ENCODE data around the gene TANGO6. TPM values are rescaled to one million over a fixed set of nuclear protein-coding genes. Genes with fewer than 3 reads are reported as not detected.
"Not testable (repeated sequence)": the region's sequence is repeated elsewhere in the genome, so short reads cannot be mapped to it uniquely, and the experiment has no call there.

Gene TANGO6
- total RNA-seq, 2 experiments from 2014 or later, result 22.7 to 22.8 TPM

GRCh38 chr16:68987734-68988457 lies 144.6 kb downstream of the TANGO6 start:
- CTCF ChIA-PET (ENCODE audit: unreplicated experiment), result no interaction called here

GRCh38 chr16:68990172-68990845 lies 147.0 kb downstream of the TANGO6 start:
- BruUV-seq (replicated peaks); H3K4me3 ChIP-seq (ENCODE audit: low read depth, low read length, poor library complexity, severe bottlenecking); H3K9me3 ChIP-seq (ENCODE audit: low read length); H3K79me2 ChIP-seq (ENCODE audit: insufficient read depth, low read depth, low read length); H3K9me2 ChIP-seq (ENCODE audit: insufficient read depth, low read length); H3K4me1 ChIP-seq (ENCODE audit: insufficient read depth, low read length, poor library complexity, severe bottlenecking); H3K36me3 ChIP-seq (ENCODE audit: insufficient read depth, low read length); H3K27ac ChIP-seq (ENCODE audit: low read depth, low read length, poor library complexity, severe bottlenecking); H2AFZ ChIP-seq (ENCODE audit: low read length); intact Hi-C loops (cut with micrococcal nuclease; ENCODE audit: unreplicated experiment); CTCF ChIA-PET (ENCODE audit: unreplicated experiment); POLR2A ChIA-PET; H4K20me1 ChIP-seq (ENCODE audit: insufficient read depth, low read length); DNase-seq (ENCODE audit: low spot score); H3K4me2 ChIP-seq (ENCODE audit: low read length): not testable (repeated sequence)

More at GRCh38 chr16:68987734-68988457, 144.6 kb downstream of the TANGO6 start:
- H2AFZ ChIP-seq (ENCODE audit: low read length), result no peak overlapping the region
- H3K4me3 ChIP-seq (ENCODE audit: low read depth, low read length, poor library complexity, severe bottlenecking), result no peak overlapping the region
- no peaks in the 10 kb centered on the region for H3K36me3 ChIP-seq (ENCODE audit: insufficient read depth, low read length)
- no peaks in the 10 kb centered on the region for H3K4me1 ChIP-seq (ENCODE audit: insufficient read depth, low read length, poor library complexity, severe bottlenecking)
- H4K20me1 ChIP-seq (ENCODE audit: insufficient read depth, low read length), result no peaks in the 10 kb centered on the region
- no peaks in the 10 kb centered on the region for H3K9me2 ChIP-seq (ENCODE audit: insufficient read depth, low read length)
- H3K79me2 ChIP-seq (ENCODE audit: insufficient read depth, low read depth, low read length), result no peaks in the 10 kb centered on the region
- DNase-seq (ENCODE audit: low spot score), result no peak
- H3K9me3 ChIP-seq (ENCODE audit: low read length), result no peaks in the 10 kb centered on the region
- intact Hi-C loops (cut with micrococcal nuclease; ENCODE audit: unreplicated experiment), result no loop called here
- TF ChIP-seq EZH2phosphoT487 (IDR thresholded peaks at IDR 0.05; ENCODE audit: borderline replicate concordance, low read depth, low read length) (no peak), CTCF (conservative IDR thresholded peaks at IDR 0.05; ENCODE audit: low read length) (no peak)
- H3K27ac ChIP-seq (ENCODE audit: low read depth, low read length, poor library complexity, severe bottlenecking), result no peak overlapping the region
- BruUV-seq (replicated peaks), result no TSS peak
- no peak overlapping the region for H3K4me2 ChIP-seq (ENCODE audit: low read length)
- POLR2A ChIA-PET, result interaction anchor here (0.6 kb wide), 1 partner anchor 75 kb away, joined by 6 read pairs; no protein-coding TSS in a partner anchor

- BruUV-seq (replicated peaks), result no TSS peak
- TF ChIP-seq CTCF (conservative IDR thresholded peaks at IDR 0.05; ENCODE audit: low read length), result no peak
- TF ChIP-seq EZH2phosphoT487 (IDR thresholded peaks at IDR 0.05; ENCODE audit: borderline replicate concordance, low read depth, low read length), result no peak
- no peak for DNase-seq (ENCODE audit: low spot score)
- Histone ChIP-seq H3K9me3 (ENCODE audit: low read length) (no peaks in the 10 kb centered on the region), H3K4me1 (ENCODE audit: insufficient read depth, low read length, poor library complexity, severe bottlenecking) (no peaks in the 10 kb centered on the region), H3K4me2 (ENCODE audit: low read length) (no peak overlapping the region), H2AFZ (ENCODE audit: low read length) (no peak overlapping the region), H4K20me1 (ENCODE audit: insufficient read depth, low read length) (no peaks in the 10 kb centered on the region), H3K9me2 (ENCODE audit: insufficient read depth, low read length) (no peaks in the 10 kb centered on the region), H3K36me3 (ENCODE audit: insufficient read depth, low read length) (no peaks in the 10 kb centered on the region), H3K27ac (ENCODE audit: low read depth, low read length, poor library complexity, severe bottlenecking) (no peak overlapping the region), H3K79me2 (ENCODE audit: insufficient read depth, low read depth, low read length) (no peaks in the 10 kb centered on the region), H3K4me3 (ENCODE audit: low read depth, low read length, poor library complexity, severe bottlenecking) (no peak overlapping the region)
- CTCF ChIA-PET (ENCODE audit: unreplicated experiment), result no interaction called here
- intact Hi-C loops (cut with micrococcal nuclease; ENCODE audit: unreplicated experiment), result no loop called here
- POLR2A ChIA-PET, result no interaction called here
These were observed 147.7 kb downstream of the TANGO6 start for GRCh38 chr16:68991075-68991474.
